Epithelial cell of esophagus (primary cell): ENCODE results near the gene WIZ.
"Not testable (repeated sequence)": the region's sequence is repeated elsewhere in the genome, so short reads cannot be mapped to it uniquely, and the experiment has no call there.

Source experiments
- DNase-seq: peaks from one replicate; pipeline ENCODE4 v3.0.0; 2010; ENCODE audit warnings: low read depth
- H3K4me3 ChIP-seq: 2 replicates; pipeline ENCODE4 v1.5.1; 2011; ENCODE audit warnings: mild to moderate bottlenecking, low read length, control low read depth
- CTCF ChIP-seq: IDR thresholded peaks from 2 replicates; pipeline ENCODE4 v1.5.1; 2011; ENCODE audit warnings: low read depth, mild to moderate bottlenecking, low read length, control low read depth, inconsistent platforms; ENCODE audit not compliant: insufficient read depth; ENCODE audit errors: missing control alignments

The WIZ gene

GRCh38 chr19:15449620-15450527, at the start of gene WIZ:
TSS of gene WIZ (minus strand) at chr19:15449956. CDS start at chr19:15448307, 1,649 bp downstream.
- no peak for TF ChIP-seq CTCF
- peak within 1 kb of the TSS; percentile 51 for H3K4me3 ChIP-seq
- peak; percentile 73 for DNase-seq

GRCh38 chr19:15498910-15499309, 49.2 kb upstream of the WIZ start:
- no peak for TF ChIP-seq CTCF
- DNase-seq, result no peak
- no peak overlapping the region for H3K4me3 ChIP-seq

- no peak overlapping the region for H3K4me3 ChIP-seq
- TF ChIP-seq CTCF, result no peak
- no peak for DNase-seq
Measured at GRCh38 chr19:15498156-15498858, 48.6 kb upstream of the WIZ start.

- DNase-seq, result no peak
- TF ChIP-seq CTCF, result no peak
- H3K4me3 ChIP-seq, result no peak overlapping the region
Measured at GRCh38 chr19:15495151-15495550, 45.4 kb upstream of the WIZ start.

- TF ChIP-seq CTCF, result no peak
- DNase-seq, result no peak
- no peak overlapping the region for H3K4me3 ChIP-seq
Measured at GRCh38 chr19:15488489-15489226, 38.9 kb upstream of the WIZ start.

- no peak overlapping the region for H3K4me3 ChIP-seq
- TF ChIP-seq CTCF, result no peak
- DNase-seq, result no peak
Measured at GRCh38 chr19:15487038-15487437, 37.3 kb upstream of the WIZ start.

- not testable (repeated sequence) for H3K4me3 ChIP-seq, DNase-seq
Measured at GRCh38 chr19:15485768-15486167, 36.0 kb upstream of the WIZ start.

GRCh38 chr19:15480996-15481395, 31.2 kb upstream of the WIZ start:
- DNase-seq, H3K4me3 ChIP-seq: not testable (repeated sequence)
